ENCODE measurements around the gene LAMB4. TPM values are rescaled to one million over a fixed set of nuclear protein-coding genes. Genes with fewer than 3 reads are reported as not detected.
A peak's percentile ranks its signal among the peaks of the same experiment; 100 is the strongest.

The LAMB4 gene
- total RNA-seq, 3 donors from 2014 or later (not counting 1 experiment from before 2014, with no cell fraction given), result not detected

DNA sequence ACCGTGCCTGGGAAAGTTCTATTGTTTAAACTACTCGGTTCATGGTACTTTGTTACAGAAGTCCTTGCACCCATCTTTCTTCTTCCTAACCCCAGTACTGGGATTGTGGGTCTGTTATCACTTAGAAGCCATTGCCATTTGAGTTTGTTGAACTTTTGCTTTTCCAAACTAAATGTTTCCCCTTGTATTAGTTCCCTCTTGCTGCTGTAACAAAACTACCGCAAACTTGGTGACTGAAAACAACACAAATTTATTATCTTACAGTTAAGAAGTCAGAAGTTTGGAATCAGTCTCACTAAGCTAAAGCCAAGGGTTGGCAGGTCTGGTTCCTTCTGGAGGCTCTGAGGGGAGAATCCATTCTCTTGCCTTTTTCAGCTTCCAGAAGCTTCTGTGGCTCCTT, 6.9 kb upstream of the LAMB4 start:
- 97% methylated on average over 3 of the region's 3 CpGs for WGBS (ENCODE audit: insufficient coverage)
- Histone ChIP-seq H3K36me3 (ENCODE audit: control insufficient read depth, insufficient read depth, low read length) (no peaks in the 10 kb centered on the region), H3K4me3 (ENCODE audit: low read length) (no peak overlapping the region), H3K4me1 (ENCODE audit: control insufficient read depth, insufficient read depth, low read length) (peaks cover 18% of the 10 kb centered on the region), H3K27ac (ENCODE audit: low read length) (no peak overlapping the region), H3K9me3 (ENCODE audit: control insufficient read depth, insufficient read depth, low read length) (no peaks in the 10 kb centered on the region), H3K27me3 (ENCODE audit: control insufficient read depth, insufficient read depth, low read length) (no peaks in the 10 kb centered on the region)
- Mint-ChIP-seq H3K27me3 (ENCODE audit: low read depth in 2 of 2) (peaks cover 0 to 12% of the 10 kb centered on the region in 2 donors), H3K36me3 (no peaks in the 10 kb centered on the region), H3K9me3 (no peaks in the 10 kb centered on the region), H3K4me3 (no peak overlapping the region), H3K27ac (no peak overlapping the region), H3K4me1 (peaks cover 19% of the 10 kb centered on the region in 2 donors)
- ATAC-seq (no peak), DNase-seq (no peak)
- intact Hi-C loops (cut with micrococcal nuclease), result no loop called here
- TF ChIP-seq, protein P1, sequence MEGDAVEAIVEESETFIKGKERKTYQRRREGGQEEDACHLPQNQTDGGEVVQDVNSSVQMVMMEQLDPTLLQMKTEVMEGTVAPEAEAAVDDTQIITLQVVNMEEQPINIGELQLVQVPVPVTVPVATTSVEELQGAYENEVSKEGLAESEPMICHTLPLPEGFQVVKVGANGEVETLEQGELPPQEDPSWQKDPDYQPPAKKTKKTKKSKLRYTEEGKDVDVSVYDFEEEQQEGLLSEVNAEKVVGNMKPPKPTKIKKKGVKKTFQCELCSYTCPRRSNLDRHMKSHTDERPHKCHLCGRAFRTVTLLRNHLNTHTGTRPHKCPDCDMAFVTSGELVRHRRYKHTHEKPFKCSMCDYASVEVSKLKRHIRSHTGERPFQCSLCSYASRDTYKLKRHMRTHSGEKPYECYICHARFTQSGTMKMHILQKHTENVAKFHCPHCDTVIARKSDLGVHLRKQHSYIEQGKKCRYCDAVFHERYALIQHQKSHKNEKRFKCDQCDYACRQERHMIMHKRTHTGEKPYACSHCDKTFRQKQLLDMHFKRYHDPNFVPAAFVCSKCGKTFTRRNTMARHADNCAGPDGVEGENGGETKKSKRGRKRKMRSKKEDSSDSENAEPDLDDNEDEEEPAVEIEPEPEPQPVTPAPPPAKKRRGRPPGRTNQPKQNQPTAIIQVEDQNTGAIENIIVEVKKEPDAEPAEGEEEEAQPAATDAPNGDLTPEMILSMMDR (IDR thresholded peaks at IDR 0.05), result no peak

DNA sequence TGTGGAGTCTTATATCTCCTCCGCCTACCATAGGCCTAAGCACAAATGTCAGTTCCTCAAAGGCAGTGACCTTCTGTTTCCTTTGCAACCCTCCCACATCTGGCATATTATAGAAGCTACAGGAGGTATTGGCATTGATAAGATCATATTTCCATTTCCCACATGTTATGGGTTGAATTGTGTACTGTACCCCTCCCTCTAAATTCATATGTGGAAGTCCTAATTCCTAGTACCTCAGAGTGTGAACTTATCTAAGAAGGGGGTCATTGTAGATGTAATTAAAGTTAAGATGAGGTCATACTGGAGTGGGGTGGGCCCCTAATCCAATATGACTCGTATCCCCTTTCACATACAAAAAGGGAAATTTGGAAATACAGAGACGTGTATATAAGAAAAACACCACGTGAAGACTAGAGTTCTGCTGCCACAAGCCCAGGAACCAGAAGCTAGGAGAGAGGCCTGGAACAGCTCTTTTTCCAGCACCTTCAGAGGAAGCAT, 6.1 kb upstream of the LAMB4 start:
- TF ChIP-seq, protein P1 (IDR thresholded peaks at IDR 0.05), result no peak
- H3K36me3 ChIP-seq (ENCODE audit: control insufficient read depth, insufficient read depth, low read length), result no peaks in the 10 kb centered on the region
- H3K9me3 Mint-ChIP-seq, result no peaks in the 10 kb centered on the region
- no peak for DNase-seq
- peak overlapping the region; percentile 49 for H3K27ac ChIP-seq (ENCODE audit: low read length)
- intact Hi-C loops (cut with micrococcal nuclease), result no loop called here
- no peaks in the 10 kb centered on the region for H3K36me3 Mint-ChIP-seq
- 64% methylated on average over 4 of the region's 4 CpGs for WGBS (ENCODE audit: insufficient coverage)
- H3K4me3 Mint-ChIP-seq, result peak overlapping the region; percentile 51
- no peaks in the 10 kb centered on the region for H3K9me3 ChIP-seq (ENCODE audit: control insufficient read depth, insufficient read depth, low read length)
- ATAC-seq, result no peak
- peak overlapping the region; percentile 22 to 67 for H3K27ac Mint-ChIP-seq
- H3K4me3 ChIP-seq (ENCODE audit: low read length), result no peak overlapping the region
- peaks cover 18% of the 10 kb centered on the region for H3K4me1 ChIP-seq (ENCODE audit: control insufficient read depth, insufficient read depth, low read length)
- H3K27me3 Mint-ChIP-seq (ENCODE audit: low read depth in 2 of 2), result peaks cover 0 to 12% of the 10 kb centered on the region in 2 donors
- H3K4me1 Mint-ChIP-seq, result peaks cover 19% of the 10 kb centered on the region in 2 donors
- H3K27me3 ChIP-seq (ENCODE audit: control insufficient read depth, insufficient read depth, low read length), result no peaks in the 10 kb centered on the region

DNA sequence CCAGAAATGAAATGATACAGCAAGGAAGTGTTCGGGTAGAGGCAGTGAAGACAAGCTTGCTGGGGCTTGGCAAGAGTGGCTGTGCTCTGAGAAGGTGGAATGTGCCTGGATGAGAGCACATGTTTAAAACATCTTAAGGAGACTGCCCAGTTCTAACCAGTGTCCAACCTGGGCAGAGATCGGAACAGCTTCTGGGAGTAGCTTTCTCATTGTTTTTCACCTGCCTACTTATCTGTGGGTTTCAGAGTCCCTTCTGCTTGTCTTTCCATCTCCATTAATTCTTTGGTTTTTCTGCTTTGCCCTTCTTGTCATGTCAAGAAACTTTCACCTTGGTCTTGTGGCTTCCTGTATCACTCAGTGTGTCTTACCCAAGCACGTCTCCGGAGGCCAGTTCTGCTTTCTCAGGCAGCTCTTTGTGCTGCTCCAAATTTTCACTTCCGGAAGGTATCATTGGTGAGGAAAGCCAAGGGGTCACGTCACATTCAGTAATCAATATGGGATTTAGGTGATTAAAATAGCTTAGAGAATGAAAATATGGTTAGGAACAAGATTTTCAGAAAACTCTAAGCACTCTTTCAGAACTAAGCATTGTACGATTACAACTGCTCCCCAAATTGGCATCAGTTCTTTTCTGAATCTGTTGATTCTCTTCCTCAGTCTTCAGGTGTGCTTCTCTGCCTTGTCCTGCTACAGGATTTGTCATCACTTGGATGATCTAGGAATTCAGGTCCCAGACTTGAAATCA, 5.5 kb upstream of the LAMB4 start:
- Histone ChIP-seq H3K27ac (ENCODE audit: low read length) (peak overlapping the region; percentile 53), H3K9me3 (ENCODE audit: control insufficient read depth, insufficient read depth, low read length) (no peaks in the 10 kb centered on the region), H3K27me3 (ENCODE audit: control insufficient read depth, insufficient read depth, low read length) (no peaks in the 10 kb centered on the region), H3K36me3 (ENCODE audit: control insufficient read depth, insufficient read depth, low read length) (no peaks in the 10 kb centered on the region), H3K4me1 (ENCODE audit: control insufficient read depth, insufficient read depth, low read length) (peaks cover 18% of the 10 kb centered on the region), H3K4me3 (ENCODE audit: low read length) (no peak overlapping the region)
- peak; percentile 73 to 95 (median 84) for ATAC-seq
- Mint-ChIP-seq H3K4me3 (peak overlapping the region; percentile 51), H3K27ac (peak overlapping the region; percentile 22 to 67), H3K9me3 (no peaks in the 10 kb centered on the region), H3K36me3 (no peaks in the 10 kb centered on the region), H3K27me3 (ENCODE audit: low read depth in 2 of 2) (peaks cover 0 to 12% of the 10 kb centered on the region in 2 donors), H3K4me1 (peaks cover 19% of the 10 kb centered on the region in 2 donors)
- peak in 1 of 2 donors; percentile 46 for DNase-seq
- TF ChIP-seq, protein P1 (IDR thresholded peaks at IDR 0.05), result no peak
- 16% methylated on average over 7 of the region's 7 CpGs for WGBS (ENCODE audit: insufficient coverage)
- intact Hi-C loops (cut with micrococcal nuclease), result no loop called here
